IMR-90 (cell line): ENCODE measurements around the gene KIAA0319L. TPM values are rescaled to one million over a fixed set of nuclear protein-coding genes. Genes with fewer than 3 reads are reported as not detected.

Experiments used
- ATAC-seq: fragments of 200-7000 bp; cut with Tn5 transposase; 2 replicates; pipeline ENCODE4 v1.9.1; 2020; ENCODE audit warnings: low read depth, mild to moderate bottlenecking, moderate library complexity
- BruUV-seq: library from RNA; stranded (reverse); fragments of 400-500 nt; replicated peaks from 2 replicates; lab custom pipeline; 2021; lab: Mats Ljungman, UMichigan
- CTCF ChIA-PET: fragments of 300-600 bp; formaldehyde crosslinking; extraction: SDS; loops from one replicate; lab custom pipeline; 2021; ENCODE audit warnings: antibody characterized with exemption; lab: Yijun Ruan, JAX
- POLR2A ChIA-PET: fragments of 300-600 bp; sonication (Branson Sonifier 250); formaldehyde crosslinking; loops from one replicate; lab custom pipeline; 2022; ENCODE audit warnings: antibody characterized with exemption; ENCODE audit not compliant: unreplicated experiment; lab: Charles Lee
- DNase-seq: peaks from one replicate; pipeline ENCODE4 v3.0.0; 2013
- H2AFZ ChIP-seq: replicated peaks from 2 replicates; pipeline ENCODE3; 2013; ENCODE audit warnings: low read length, mild to moderate bottlenecking; ENCODE audit not compliant: poor library complexity
- H2AK5ac ChIP-seq: 2 replicates; pipeline ENCODE4 v1.6.1; 2013; ENCODE audit warnings: low read depth, low read length, inconsistent platforms
- H2AK9ac ChIP-seq: replicated peaks from 2 replicates; pipeline ENCODE3; 2013; ENCODE audit warnings: mild to moderate bottlenecking, low read depth, low read length, moderate library complexity; ENCODE audit not compliant: poor library complexity
- H2BK120ac ChIP-seq: 2 replicates; pipeline ENCODE4 v1.6.1; 2013; ENCODE audit warnings: low read depth, low read length, inconsistent platforms
- H2BK15ac ChIP-seq: 3 replicates; pipeline ENCODE4 v1.6.1; 2013; ENCODE audit warnings: low read depth, low read length, inconsistent platforms
- H2BK20ac ChIP-seq: 2 replicates; pipeline ENCODE4 v1.6.1; 2013; ENCODE audit warnings: low read depth, mild to moderate bottlenecking, inconsistent platforms, low read length, moderate library complexity
- H2BK5ac ChIP-seq: 2 replicates; pipeline ENCODE4 v1.6.1; 2013; ENCODE audit warnings: mild to moderate bottlenecking, low read depth, low read length, inconsistent platforms; ENCODE audit not compliant: poor library complexity, severe bottlenecking
- H3K14ac ChIP-seq: replicated peaks from 2 replicates; pipeline ENCODE4 v1.6.1; 2013; ENCODE audit warnings: low read depth, low read length, inconsistent platforms
- H3K18ac ChIP-seq: 2 replicates; pipeline ENCODE4 v1.6.1; 2013; ENCODE audit warnings: low read depth, low read length, control low read depth
- H3K23ac ChIP-seq: 2 replicates; pipeline ENCODE4 v1.6.1; 2013; ENCODE audit warnings: low read depth, low read length, inconsistent platforms
- H3K27ac ChIP-seq: 2 replicates; pipeline ENCODE4 v1.5.1; 2013; ENCODE audit warnings: mild to moderate bottlenecking, control low read depth, low read length; ENCODE audit not compliant: insufficient read depth
- H3K27me3 ChIP-seq: 2 replicates; pipeline ENCODE4 v1.6.1; 2013; ENCODE audit warnings: low read length; ENCODE audit not compliant: control insufficient read depth, insufficient read depth
- H3K36me3 ChIP-seq: 2 replicates; pipeline ENCODE4 v1.6.1; 2013; ENCODE audit warnings: low read length, mixed read lengths; ENCODE audit not compliant: control insufficient read depth, insufficient read depth
- H3K4ac ChIP-seq: 2 replicates; pipeline ENCODE4 v1.6.1; 2013; ENCODE audit warnings: low read depth, low read length, inconsistent platforms
- H3K4me1 ChIP-seq: 2 replicates; pipeline ENCODE4 v1.6.1; 2013; ENCODE audit warnings: low read length, mixed read lengths; ENCODE audit not compliant: control insufficient read depth, insufficient read depth
- H3K4me2 ChIP-seq: 2 replicates; pipeline ENCODE4 v1.6.1; 2013; ENCODE audit warnings: low read depth, mild to moderate bottlenecking, control low read depth, low read length, moderate library complexity
- H3K4me3 ChIP-seq: 2 replicates; pipeline ENCODE4 v1.5.1; 2013; ENCODE audit warnings: low read depth, mild to moderate bottlenecking, control low read depth, low read length, moderate library complexity; ENCODE audit not compliant: insufficient read depth
- H3K56ac ChIP-seq: 2 replicates; pipeline ENCODE4 v1.6.1; 2013; ENCODE audit warnings: low read length, inconsistent platforms; ENCODE audit not compliant: insufficient read depth; ENCODE audit errors: extremely low read depth
- H3K79me1 ChIP-seq, 2 experiments: 2 replicates each; pipeline ENCODE4 v1.6.1; 2013; ENCODE audit warnings: low read length in 2 of 2, inconsistent platforms in 1 of 2, low read depth in 1 of 2
- H3K9ac ChIP-seq: 2 replicates; pipeline ENCODE4 v1.6.1; 2013; ENCODE audit warnings: low read depth, low read length, control low read depth
- H3K9me1 ChIP-seq: 2 replicates; pipeline ENCODE4 v1.6.1; 2013; ENCODE audit warnings: low read length, inconsistent platforms; ENCODE audit not compliant: insufficient read depth
- H3K9me3 ChIP-seq: 2 replicates; pipeline ENCODE4 v1.6.1; 2013; ENCODE audit warnings: low read length; ENCODE audit not compliant: control insufficient read depth, insufficient read depth
- H4K20me1 ChIP-seq: 2 replicates; pipeline ENCODE4 v1.6.1; 2013; ENCODE audit warnings: low read length, inconsistent platforms; ENCODE audit not compliant: insufficient read depth
- H4K5ac ChIP-seq: 2 replicates; pipeline ENCODE4 v1.6.1; 2013; ENCODE audit warnings: mild to moderate bottlenecking, low read depth, low read length, control low read depth
- H4K8ac ChIP-seq, 2 experiments: 2 replicates each; pipeline ENCODE4 v1.6.1; 2013; ENCODE audit warnings: low read depth in 2 of 2, low read length in 2 of 2, control low read depth in 1 of 2, inconsistent platforms in 1 of 2
- H4K91ac ChIP-seq: 2 replicates; pipeline ENCODE4 v1.6.1; 2013; ENCODE audit warnings: low read depth, low read length, inconsistent platforms; ENCODE audit not compliant: insufficient read depth
- BHLHE40 ChIP-seq: fragments of 150-350 bp; IDR thresholded peaks from 2 replicates; pipeline ENCODE4 v1.6.1; 2016; ENCODE audit warnings: mild to moderate bottlenecking, low read depth, low read length
- CEBPB ChIP-seq: IDR thresholded peaks from 2 replicates; pipeline ENCODE4 v1.6.1; 2012; ENCODE audit warnings: low read depth, low read length, improper control_type of control experiment
- CHD1 ChIP-seq: IDR thresholded peaks from 2 replicates; pipeline ENCODE4 v1.6.1; 2012; ENCODE audit warnings: low read depth, low read length, improper control_type of control experiment
- FOS ChIP-seq: fragments of 150-350 bp; IDR thresholded peaks from 2 replicates; pipeline ENCODE4 v1.6.1; 2016; ENCODE audit warnings: low read depth, low read length
- MAFK ChIP-seq: IDR thresholded peaks from 2 replicates; pipeline ENCODE4 v1.6.1; 2012; ENCODE audit warnings: low read depth, low read length, improper control_type of control experiment
- MAZ ChIP-seq: IDR thresholded peaks from 2 replicates; pipeline ENCODE4 v1.6.1; 2012; ENCODE audit warnings: low read depth, mild to moderate bottlenecking, low read length, improper control_type of control experiment, moderate library complexity, borderline replicate concordance
- MXI1 ChIP-seq: IDR thresholded peaks from 2 replicates; pipeline ENCODE4 v1.6.1; 2012; ENCODE audit warnings: low read depth, mild to moderate bottlenecking, low read length, moderate library complexity, borderline replicate concordance
- NFE2L2 ChIP-seq: fragments of 150-350 bp; IDR thresholded peaks from 2 replicates; pipeline ENCODE4 v1.6.1; 2016; ENCODE audit warnings: low read depth, mild to moderate bottlenecking, low read length
- POLR2A ChIP-seq: IDR thresholded peaks from 2 replicates; pipeline ENCODE4 v1.6.1; 2012; ENCODE audit warnings: mild to moderate bottlenecking, low read depth, low read length
- RAD21 ChIP-seq: IDR thresholded peaks from 2 replicates; pipeline ENCODE4 v1.6.1; 2012; ENCODE audit warnings: low read length, improper control_type of control experiment
- RCOR1 ChIP-seq: IDR thresholded peaks from 2 replicates; pipeline ENCODE4 v1.6.1; 2012; ENCODE audit warnings: mild to moderate bottlenecking, low read length, improper control_type of control experiment; ENCODE audit not compliant: insufficient replicate concordance
- RFX5 ChIP-seq: IDR thresholded peaks from 2 replicates; pipeline ENCODE4 v1.8.0; 2012; ENCODE audit warnings: low read depth, mild to moderate bottlenecking, low read length, moderate library complexity
- SMC3 ChIP-seq: fragments of 150-350 bp; IDR thresholded peaks from 2 replicates; pipeline ENCODE4 v1.6.1; 2016; ENCODE audit warnings: low read depth, mild to moderate bottlenecking, antibody characterized with exemption, low read length, moderate library complexity
- WGBS, 2 experiments: methylation state at CpG; one replicate each; pipeline versions ENCODE4 v1.1.5 to v1.1.7; 2013; ENCODE audit warnings: missing lambda C conversion rate in 2 of 2; ENCODE audit not compliant: insufficient read length in 1 of 2; ENCODE audit errors: extremely low coverage in 2 of 2; 5-methylcytosine and 5-hydroxymethylcytosine counted together
- dilution Hi-C: fragments of 300-500 bp; cut with HindIII; formaldehyde crosslinking; loops from one replicate; pipeline ENCODE4 v1.14.3; 2018; ENCODE audit warnings: low sequenced_read_pairs; ENCODE audit not compliant: unreplicated experiment
- in situ Hi-C: fragments of 300-500 bp; cut with MboI; formaldehyde crosslinking; loops from 3 replicates; pipeline ENCODE4 v1.14.3; 2019; ENCODE audit warnings: low sequenced_read_pairs, inconsistent platforms, mixed read lengths
- intact Hi-C: fragments of 100-400 bp; cut with micrococcal nuclease; formaldehyde crosslinking; loops from 2 replicates; pipeline ENCODE4 v1.10.0; 2022
- polyA plus RNA-seq, 3 experiments: library from polyadenylated mRNA; depleted of rRNA; stranded (reverse); fragments of >200 nt; gene quantifications; 2 replicates each; pipeline ENCODE4 v1.2.3, GENCODE V29; 2012; ENCODE audit warnings: low replicate concordance in 1 of 3
- total RNA-seq: library from RNA; depleted of rRNA; stranded (reverse); fragments of >200 nt; gene quantifications from 2 replicates; pipeline ENCODE4 v1.2.3, GENCODE V29; 2012
- TF ChIP-seq, protein P1 (sequence below): conservative IDR thresholded peaks from 2 replicates; pipeline ENCODE4 v1.5.1; 2012; ENCODE audit warnings: mild to moderate bottlenecking, low read depth, low read length, improper control_type of control experiment
- TF ChIP-seq, protein P2 (sequence below): fragments of 150-350 bp; IDR thresholded peaks from 2 replicates; pipeline ENCODE4 v1.6.1; 2017; ENCODE audit warnings: mild to moderate bottlenecking, antibody characterized with exemption, low read length, low read depth
- TF ChIP-seq, protein P3 (sequence below): fragments of 150-350 bp; IDR thresholded peaks from 2 replicates; pipeline ENCODE4 v1.6.1; 2016; ENCODE audit warnings: low read depth, mild to moderate bottlenecking, low read length, moderate library complexity, borderline replicate concordance

KIAA0319L gene
- total and polyA plus RNA-seq, 2 of the 4 experiments (the other 2 are of a cell fraction) = 38.0 to 49.8 TPM

DNA sequence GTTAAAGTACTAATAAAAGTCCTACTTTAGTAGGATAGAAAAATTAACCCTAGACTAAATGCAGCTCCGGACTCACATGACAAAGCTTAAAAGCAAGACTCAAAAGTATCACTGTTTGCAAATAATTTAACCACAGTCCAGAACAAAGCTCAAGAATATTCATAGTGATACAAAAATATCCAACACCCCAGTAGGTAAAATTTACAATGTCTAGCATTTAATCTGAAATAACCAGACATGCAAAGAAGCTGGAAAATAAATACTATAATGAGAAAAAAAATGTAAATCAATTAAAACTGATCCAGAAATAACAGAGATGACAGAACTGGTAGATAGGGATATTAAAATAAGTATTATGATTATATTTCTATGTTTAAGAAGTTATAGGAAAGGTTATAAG lies 67.0 kb downstream of the KIAA0319L start:
- 100% methylated on average over 1 of the region's 1 CpG; no CpG with 5 or more reads in 1 of the 2 experiments for WGBS, 2 experiments
- H3K9me3 ChIP-seq = 0 out of 2 replicates have a peak, but pooled peaks cover 2% of the 10 kb centered on the region
- TF ChIP-seq FOS (no peak), RFX5 (no peak), RCOR1 (no peak), MAFK (no peak), BHLHE40 (no peak), CHD1 (no peak), NFE2L2 (no peak), SMC3 (no peak), MAZ (no peak), MXI1 (no peak), RAD21 (no peak), POLR2A (no peak), CEBPB (no peak)
- TF ChIP-seq, protein P1, sequence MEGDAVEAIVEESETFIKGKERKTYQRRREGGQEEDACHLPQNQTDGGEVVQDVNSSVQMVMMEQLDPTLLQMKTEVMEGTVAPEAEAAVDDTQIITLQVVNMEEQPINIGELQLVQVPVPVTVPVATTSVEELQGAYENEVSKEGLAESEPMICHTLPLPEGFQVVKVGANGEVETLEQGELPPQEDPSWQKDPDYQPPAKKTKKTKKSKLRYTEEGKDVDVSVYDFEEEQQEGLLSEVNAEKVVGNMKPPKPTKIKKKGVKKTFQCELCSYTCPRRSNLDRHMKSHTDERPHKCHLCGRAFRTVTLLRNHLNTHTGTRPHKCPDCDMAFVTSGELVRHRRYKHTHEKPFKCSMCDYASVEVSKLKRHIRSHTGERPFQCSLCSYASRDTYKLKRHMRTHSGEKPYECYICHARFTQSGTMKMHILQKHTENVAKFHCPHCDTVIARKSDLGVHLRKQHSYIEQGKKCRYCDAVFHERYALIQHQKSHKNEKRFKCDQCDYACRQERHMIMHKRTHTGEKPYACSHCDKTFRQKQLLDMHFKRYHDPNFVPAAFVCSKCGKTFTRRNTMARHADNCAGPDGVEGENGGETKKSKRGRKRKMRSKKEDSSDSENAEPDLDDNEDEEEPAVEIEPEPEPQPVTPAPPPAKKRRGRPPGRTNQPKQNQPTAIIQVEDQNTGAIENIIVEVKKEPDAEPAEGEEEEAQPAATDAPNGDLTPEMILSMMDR = no peak
- TF ChIP-seq, protein P2, sequence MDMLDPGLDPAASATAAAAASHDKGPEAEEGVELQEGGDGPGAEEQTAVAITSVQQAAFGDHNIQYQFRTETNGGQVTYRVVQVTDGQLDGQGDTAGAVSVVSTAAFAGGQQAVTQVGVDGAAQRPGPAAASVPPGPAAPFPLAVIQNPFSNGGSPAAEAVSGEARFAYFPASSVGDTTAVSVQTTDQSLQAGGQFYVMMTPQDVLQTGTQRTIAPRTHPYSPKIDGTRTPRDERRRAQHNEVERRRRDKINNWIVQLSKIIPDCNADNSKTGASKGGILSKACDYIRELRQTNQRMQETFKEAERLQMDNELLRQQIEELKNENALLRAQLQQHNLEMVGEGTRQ = no peak
- TF ChIP-seq, protein P3, sequence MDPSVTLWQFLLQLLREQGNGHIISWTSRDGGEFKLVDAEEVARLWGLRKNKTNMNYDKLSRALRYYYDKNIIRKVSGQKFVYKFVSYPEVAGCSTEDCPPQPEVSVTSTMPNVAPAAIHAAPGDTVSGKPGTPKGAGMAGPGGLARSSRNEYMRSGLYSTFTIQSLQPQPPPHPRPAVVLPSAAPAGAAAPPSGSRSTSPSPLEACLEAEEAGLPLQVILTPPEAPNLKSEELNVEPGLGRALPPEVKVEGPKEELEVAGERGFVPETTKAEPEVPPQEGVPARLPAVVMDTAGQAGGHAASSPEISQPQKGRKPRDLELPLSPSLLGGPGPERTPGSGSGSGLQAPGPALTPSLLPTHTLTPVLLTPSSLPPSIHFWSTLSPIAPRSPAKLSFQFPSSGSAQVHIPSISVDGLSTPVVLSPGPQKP = no peak
- no peaks in the 10 kb centered on the region for H4K20me1 ChIP-seq
- H3K36me3 ChIP-seq = no peaks in the 10 kb centered on the region
- H4K91ac ChIP-seq = no peak overlapping the region
- no peak overlapping the region for H2AFZ ChIP-seq
- H3K9ac ChIP-seq = no peak overlapping the region
- H3K27me3 ChIP-seq = no peaks in the 10 kb centered on the region
- intact Hi-C loops = no loop called here
- ATAC-seq (no peak), DNase-seq (no peak)
- no TSS peak for BruUV-seq
- H3K4me1 ChIP-seq = peaks cover 1% of the 10 kb centered on the region; the same call in 1 of the 2 replicates
- H3K14ac ChIP-seq = no peak overlapping the region
- H3K79me1 ChIP-seq = 0 out of 4 replicates have a peak, but pooled peaks cover 0 to 3% of the 10 kb centered on the region in 2 experiments
- no peak overlapping the region for H3K56ac ChIP-seq
- H2BK5ac ChIP-seq = no peak overlapping the region
- in situ Hi-C loops = no loop called here
- no peak overlapping the region for H3K27ac ChIP-seq
- no peak overlapping the region for H4K8ac ChIP-seq
- H2BK20ac ChIP-seq = no peak overlapping the region
- ChIA-PET CTCF (interaction anchor here (1.1 kb wide), 1 partner anchor 16 kb away, joined by 4 read pairs; no protein-coding TSS in a partner anchor), POLR2A (no interaction called here)
- H3K4ac ChIP-seq = no peak overlapping the region
- no peak overlapping the region for H3K23ac ChIP-seq
- H3K4me2 ChIP-seq = no peak overlapping the region
- dilution Hi-C loops = no loop called here
- no peaks in the 10 kb centered on the region for H3K9me1 ChIP-seq
- no peak overlapping the region for H2BK15ac ChIP-seq
- no peak overlapping the region for H3K18ac ChIP-seq
- no peak overlapping the region for H2BK120ac ChIP-seq
- H4K5ac ChIP-seq = no peak overlapping the region
- no peak overlapping the region for H2AK9ac ChIP-seq
- no peak overlapping the region for H3K4me3 ChIP-seq
- no peak overlapping the region for H2AK5ac ChIP-seq
